Measurements from ENCODE around the gene CADM3.

- TF ChIP-seq EZH2 (IDR thresholded peaks at IDR 0.05; ENCODE audit: borderline replicate concordance) (no peak), CTCF (IDR thresholded peaks at IDR 0.05; ENCODE audit: poor library complexity) (no peak), EZH2phosphoT487 (IDR thresholded peaks at IDR 0.05; ENCODE audit: low read depth, severe bottlenecking, unreplicated experiment) (no peak)
These were observed 58.0 kb downstream of the CADM3 start for GRCh38 chr1:159229260-159229885.
